Uterus (tissue), 2 donors: ENCODE results near the gene RDH5.

Experiments
- POLR2A ChIP-seq, 2 donors: fragments of 450-650 bp; IDR thresholded peaks; one replicate each; pipeline ENCODE4 v1.6.1; 2016; ENCODE audit warnings: antibody characterized with exemption in 2 of 2, mild to moderate bottlenecking in 1 of 2, moderate library complexity in 1 of 2
- TF ChIP-seq, protein P1 (sequence below), 4 experiments: fragments of 200-600 bp in 2 of 4; fragments of 450-650 bp in 2 of 4; sonication (generic) in 2 of 4; IDR thresholded peaks; one replicate each; pipeline ENCODE4 v1.5.1; 2016 to 2019; ENCODE audit warnings: antibody characterized with exemption in 4 of 4, mild to moderate bottlenecking in 2 of 4, moderate library complexity in 1 of 4

DNA sequence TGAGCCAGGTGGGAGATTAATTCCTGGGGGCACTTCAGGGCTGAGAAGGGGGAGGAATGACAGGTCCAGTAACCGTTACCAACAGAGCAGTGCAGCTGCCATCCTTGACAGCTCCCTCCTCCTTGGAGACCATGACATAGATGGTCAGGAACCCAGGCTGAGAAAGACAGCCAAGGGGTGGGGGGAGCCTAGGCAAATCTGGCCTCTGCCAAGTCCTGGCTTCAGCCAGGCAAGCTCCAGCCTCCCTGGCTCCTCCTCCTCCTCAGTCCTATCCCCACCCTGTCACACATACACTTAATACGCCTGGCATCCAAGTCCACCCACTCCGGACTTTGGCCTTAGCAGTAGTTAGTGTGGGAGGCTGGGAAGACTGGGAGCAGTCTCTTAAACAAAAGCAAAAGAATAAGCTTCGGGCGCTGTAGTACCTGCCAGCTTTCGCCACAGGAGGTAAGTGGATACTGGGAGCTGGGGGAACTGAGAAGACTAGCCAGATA is at the start of gene RDH5:
- TF ChIP-seq POLR2A (IDR thresholded peaks at IDR 0.05) = no peak
- TF ChIP-seq, protein P1, sequence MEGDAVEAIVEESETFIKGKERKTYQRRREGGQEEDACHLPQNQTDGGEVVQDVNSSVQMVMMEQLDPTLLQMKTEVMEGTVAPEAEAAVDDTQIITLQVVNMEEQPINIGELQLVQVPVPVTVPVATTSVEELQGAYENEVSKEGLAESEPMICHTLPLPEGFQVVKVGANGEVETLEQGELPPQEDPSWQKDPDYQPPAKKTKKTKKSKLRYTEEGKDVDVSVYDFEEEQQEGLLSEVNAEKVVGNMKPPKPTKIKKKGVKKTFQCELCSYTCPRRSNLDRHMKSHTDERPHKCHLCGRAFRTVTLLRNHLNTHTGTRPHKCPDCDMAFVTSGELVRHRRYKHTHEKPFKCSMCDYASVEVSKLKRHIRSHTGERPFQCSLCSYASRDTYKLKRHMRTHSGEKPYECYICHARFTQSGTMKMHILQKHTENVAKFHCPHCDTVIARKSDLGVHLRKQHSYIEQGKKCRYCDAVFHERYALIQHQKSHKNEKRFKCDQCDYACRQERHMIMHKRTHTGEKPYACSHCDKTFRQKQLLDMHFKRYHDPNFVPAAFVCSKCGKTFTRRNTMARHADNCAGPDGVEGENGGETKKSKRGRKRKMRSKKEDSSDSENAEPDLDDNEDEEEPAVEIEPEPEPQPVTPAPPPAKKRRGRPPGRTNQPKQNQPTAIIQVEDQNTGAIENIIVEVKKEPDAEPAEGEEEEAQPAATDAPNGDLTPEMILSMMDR (IDR thresholded peaks at IDR 0.05) = no peak
